Adrenal gland (tissue), 12 donors: Measurements from ENCODE around the gene CNTN1. TPM values are rescaled to one million over a fixed set of nuclear protein-coding genes. Genes with fewer than 3 reads are reported as not detected.

Source experiments
- DNase-seq, 7 donors: peaks; one replicate each; pipeline ENCODE4 v3.0.0-alpha.2; 2019 to 2020
- H3K27ac ChIP-seq, 5 donors: fragments of 200-600 bp; sonication (generic) in 4 of 5; 1 replicate in 3 of 5; 2 replicates in 2 of 5; pipeline versions ENCODE4 v1.5.1 to v1.8.0; 2016 to 2020; ENCODE audit warnings: mild to moderate bottlenecking in 1 of 5
- H3K27me3 ChIP-seq: fragments of 200-600 bp; 2 replicates; pipeline ENCODE4 v1.8.0; 2021
- H3K36me3 ChIP-seq, 2 donors: fragments of 200-600 bp; replicated peaks in 1 of 2; 1 replicate in 1 of 2; 2 replicates in 1 of 2; pipeline versions ENCODE4 v1.5.1 to v1.8.0; 2018 to 2022
- H3K4me1 ChIP-seq, 2 donors: fragments of 200-600 bp; replicated peaks in 1 of 2; 1 replicate in 1 of 2; 2 replicates in 1 of 2; pipeline versions ENCODE4 v1.5.1 to v1.8.0; 2018 to 2021
- H3K4me3 ChIP-seq, 4 donors: fragments of 200-600 bp; sonication (generic) in 3 of 4; one replicate each; pipeline ENCODE4 v1.5.1; 2016 to 2018
- H3K9me3 ChIP-seq, 3 donors: fragments of 200-600 bp; sonication (generic) in 1 of 3; replicated peaks in 1 of 3; 1 replicate in 2 of 3; 2 replicates in 1 of 3; pipeline versions ENCODE4 v1.5.1 to v1.8.0; 2016 to 2021
- POLR2A ChIP-seq, 2 donors: fragments of 450-650 bp; IDR thresholded peaks; one replicate each; pipeline ENCODE4 v1.6.1; 2017; ENCODE audit warnings: antibody characterized with exemption in 2 of 2, mild to moderate bottlenecking in 2 of 2, moderate library complexity in 1 of 2
- WGBS, 4 donors: extraction: QIAGEN DNeasy Blood & Tissue Kit in 2 of 4; methylation state at CpG; one replicate each; pipeline versions ENCODE4 v1.1.5 to v1.1.7; 2013 to 2017; 5-methylcytosine and 5-hydroxymethylcytosine counted together
- intact Hi-C, 2 donors: fragments of 100-400 bp; cut with DNase I; formaldehyde crosslinking; loops; one replicate each; pipeline versions ENCODE4 v1.14.1 to v1.15.0; 2022 to 2023
- polyA plus RNA-seq, 3 donors: library from polyadenylated mRNA; stranded (reverse); fragments of 200-250 nt in 2 of 3; fragments of 350-450 nt in 1 of 3; fragmentation: Illumina TruSeq in 1 of 3; extraction: RNeasy Lipid Tissue Mini Kit (QIAGEN cat#74804) in 1 of 3; gene quantifications; one replicate each; pipeline ENCODE4 v1.2.3, GENCODE V29; 2013 to 2014
- total RNA-seq, 9 donors: library from RNA; depleted of rRNA in 4 of 9; stranded (reverse); fragments of >200 nt in 4 of 9; fragments of 120-200 nt in 1 of 9; fragmentation: NEBNext Ultra II Directional in 1 of 9; extraction: Animal tissue kit (Norgen Biotek cat#: 25700) in 1 of 9; gene quantifications; one replicate each; pipeline versions ENCODE4 v1.1.0 to v1.2.4, GENCODE V29; 2013 to 2023
- TF ChIP-seq, protein P1 (sequence below), 6 experiments: fragments of 450-650 bp in 4 of 6; fragments of 200-600 bp in 2 of 6; sonication (generic) in 1 of 6; IDR thresholded peaks; 1 replicate in 5 of 6; 2 replicates in 1 of 6; pipeline versions ENCODE4 v1.5.1 to v1.8.0; 2016 to 2021; ENCODE audit warnings: antibody characterized with exemption in 6 of 6, mild to moderate bottlenecking in 2 of 6, moderate library complexity in 1 of 6
- donor health status: healthy with polysubstance abuse.
- donor health status: Bipolar disorder and iron deficiency.
- donor health status: DM: yes; HTN: yes; CAD: no.
- donor health status: DM: no; HTN: no; CAD: no.
- donor health status: DM: no; HTN: no; CAD: no.
- donor health status: DM: yes; HTN: yes; CAD: no.

The CNTN1 gene
- total and polyA plus RNA-seq, 12 donors, result 3.8 to 76.8 (median 20.7) TPM

DNA sequence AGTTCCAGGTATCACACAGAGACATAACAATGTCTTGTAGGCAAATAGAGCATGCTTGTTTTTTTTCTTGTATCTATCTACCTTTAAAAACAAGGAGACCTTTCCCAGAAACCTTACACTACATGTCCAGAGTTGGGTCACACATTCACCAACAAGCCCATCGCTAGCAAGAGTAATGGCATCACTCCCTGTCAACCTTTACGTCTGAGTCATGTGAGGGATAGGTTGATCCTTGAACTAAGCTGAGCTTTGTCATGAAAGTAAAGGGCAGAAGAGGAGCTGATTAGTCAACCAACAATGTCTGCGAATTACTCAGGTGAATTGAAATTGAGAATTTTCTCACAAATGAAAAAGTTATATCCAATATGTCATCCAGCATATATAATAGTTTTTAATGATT lies 219.4 kb downstream of the CNTN1 start:
- Histone ChIP-seq H3K4me1 (no peaks in the 10 kb centered on the region), H3K4me3 (no peak overlapping the region), H3K27me3 (no peaks in the 10 kb centered on the region), H3K36me3 (no peaks in the 10 kb centered on the region), H3K9me3 (no peaks in the 10 kb centered on the region), H3K27ac (no peak overlapping the region)
- WGBS, 4 donors, result 51 to 78% (median 64%) methylated on average over 3 of the region's 3 CpGs
- intact Hi-C loops, result no loop called here
- no peak for DNase-seq
- TF ChIP-seq POLR2A (IDR thresholded peaks at IDR 0.05), result no peak
- TF ChIP-seq, protein P1, sequence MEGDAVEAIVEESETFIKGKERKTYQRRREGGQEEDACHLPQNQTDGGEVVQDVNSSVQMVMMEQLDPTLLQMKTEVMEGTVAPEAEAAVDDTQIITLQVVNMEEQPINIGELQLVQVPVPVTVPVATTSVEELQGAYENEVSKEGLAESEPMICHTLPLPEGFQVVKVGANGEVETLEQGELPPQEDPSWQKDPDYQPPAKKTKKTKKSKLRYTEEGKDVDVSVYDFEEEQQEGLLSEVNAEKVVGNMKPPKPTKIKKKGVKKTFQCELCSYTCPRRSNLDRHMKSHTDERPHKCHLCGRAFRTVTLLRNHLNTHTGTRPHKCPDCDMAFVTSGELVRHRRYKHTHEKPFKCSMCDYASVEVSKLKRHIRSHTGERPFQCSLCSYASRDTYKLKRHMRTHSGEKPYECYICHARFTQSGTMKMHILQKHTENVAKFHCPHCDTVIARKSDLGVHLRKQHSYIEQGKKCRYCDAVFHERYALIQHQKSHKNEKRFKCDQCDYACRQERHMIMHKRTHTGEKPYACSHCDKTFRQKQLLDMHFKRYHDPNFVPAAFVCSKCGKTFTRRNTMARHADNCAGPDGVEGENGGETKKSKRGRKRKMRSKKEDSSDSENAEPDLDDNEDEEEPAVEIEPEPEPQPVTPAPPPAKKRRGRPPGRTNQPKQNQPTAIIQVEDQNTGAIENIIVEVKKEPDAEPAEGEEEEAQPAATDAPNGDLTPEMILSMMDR (IDR thresholded peaks at IDR 0.05), result no peak

DNA sequence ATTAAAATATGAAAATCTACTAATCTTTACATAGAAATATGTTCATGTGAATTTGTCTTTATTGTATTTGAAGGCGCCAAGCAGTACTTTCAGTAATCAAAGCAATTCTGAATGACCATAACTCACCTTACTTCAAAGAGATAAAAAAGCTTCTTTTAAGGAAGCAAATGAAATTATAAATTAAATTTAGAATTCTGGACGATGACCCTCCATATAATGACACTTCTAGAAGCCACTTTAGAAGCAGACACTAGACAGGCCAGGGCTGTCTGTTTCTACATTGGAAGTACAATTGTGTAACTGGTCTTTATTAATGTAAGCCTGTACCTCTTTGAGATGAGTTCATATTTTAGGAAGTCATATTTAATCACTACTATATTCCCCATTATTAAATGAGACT lies 222.9 kb downstream of the CNTN1 start:
- no peaks in the 10 kb centered on the region for H3K36me3 ChIP-seq
- no peak overlapping the region for H3K27ac ChIP-seq
- no peaks in the 10 kb centered on the region for H3K9me3 ChIP-seq
- H3K27me3 ChIP-seq, result no peaks in the 10 kb centered on the region
- intact Hi-C loops, result no loop called here
- H3K4me1 ChIP-seq, result no peaks in the 10 kb centered on the region
- no peak overlapping the region for H3K4me3 ChIP-seq
- no peak for DNase-seq
- WGBS, 4 donors, result 68 to 76% (median 73%) methylated on average over 2 of the region's 2 CpGs
- no peak for TF ChIP-seq POLR2A (IDR thresholded peaks at IDR 0.05)
- TF ChIP-seq, protein P1 (IDR thresholded peaks at IDR 0.05), result no peak

DNA sequence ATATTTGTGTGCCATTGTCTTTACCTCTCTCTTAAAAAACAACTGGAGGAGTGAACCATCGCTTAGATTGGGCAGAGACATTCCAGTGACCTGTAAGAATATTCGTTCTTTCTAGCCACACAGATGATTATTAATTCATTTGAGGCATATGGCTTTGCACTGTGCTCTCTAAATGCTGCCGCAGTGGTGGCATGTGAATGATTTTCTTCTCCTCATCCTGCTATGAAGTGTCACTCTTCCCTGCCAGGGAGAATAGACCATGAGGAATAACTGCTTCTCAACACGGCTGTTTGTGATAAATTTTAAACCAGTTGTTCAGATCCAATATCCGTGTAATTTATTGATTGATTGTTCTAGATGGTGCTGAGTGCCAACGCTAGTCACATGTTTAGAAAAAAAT lies 225.3 kb downstream of the CNTN1 start:
- Histone ChIP-seq H3K36me3 (no peaks in the 10 kb centered on the region), H3K4me1 (no peaks in the 10 kb centered on the region), H3K27me3 (no peaks in the 10 kb centered on the region), H3K27ac (no peak overlapping the region), H3K4me3 (no peak overlapping the region), H3K9me3 (no peaks in the 10 kb centered on the region)
- intact Hi-C loops, result no loop called here
- no peak for DNase-seq
- TF ChIP-seq POLR2A (IDR thresholded peaks at IDR 0.05), result no peak
- TF ChIP-seq, protein P1 (IDR thresholded peaks at IDR 0.05), result no peak
- 62 to 87% (median 65%) methylated on average over 6 of the region's 6 CpGs for WGBS, 4 donors

DNA sequence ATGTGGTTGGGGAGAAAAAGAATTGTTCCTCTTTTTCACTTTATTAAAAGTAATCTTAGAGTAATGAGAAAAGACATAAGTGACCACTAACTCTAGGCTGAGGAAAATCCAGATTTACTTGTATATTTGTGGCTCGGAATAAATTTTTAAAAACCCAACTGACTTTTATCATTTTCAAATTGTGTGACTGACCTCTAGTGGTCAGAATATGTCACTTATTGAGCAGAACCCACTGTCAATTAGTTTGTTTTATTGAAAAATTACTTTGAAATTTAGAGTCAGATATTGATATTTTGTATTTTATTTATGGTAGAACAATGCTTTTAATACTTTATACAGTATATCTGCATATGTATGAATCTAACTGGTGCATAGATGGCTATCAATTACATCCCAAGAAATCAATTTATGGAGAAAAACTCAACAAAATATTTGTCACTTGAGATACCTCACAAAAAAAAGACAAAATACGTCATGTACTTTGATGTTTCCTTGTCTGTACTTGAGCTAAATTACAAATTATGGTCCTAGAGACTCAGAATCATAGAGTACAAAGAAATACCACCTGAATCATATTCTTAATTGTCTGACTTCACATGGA lies 229.4 kb downstream of the CNTN1 start:
- intact Hi-C loops, result loop anchor here (5.0 kb wide), 1 partner anchor 299 kb away; no protein-coding TSS in a partner anchor
- 14 to 19% (median 16%) methylated on average over 2 of the region's 2 CpGs for WGBS, 4 donors

More for the DNA sequence above, 229.4 kb downstream of the CNTN1 start:
- TF ChIP-seq, protein P1 (IDR thresholded peaks at IDR 0.05), result peak; percentile 39 to 81 (median 66)
- TF ChIP-seq POLR2A (IDR thresholded peaks at IDR 0.05), result no peak
- Histone ChIP-seq H3K4me1 (no peaks in the 10 kb centered on the region), H3K36me3 (no peaks in the 10 kb centered on the region), H3K27me3 (no peaks in the 10 kb centered on the region), H3K9me3 (no peaks in the 10 kb centered on the region), H3K27ac (no peak overlapping the region), H3K4me3 (no peak overlapping the region)
- DNase-seq, result no peak
